Neural cell (in vitro differentiated cells): ENCODE data around the gene PARP8. TPM values are rescaled to one million over a fixed set of nuclear protein-coding genes. Genes with fewer than 3 reads are reported as not detected.

ENCODE experiments used
- H2AFZ ChIP-seq: fragments of 200-600, 300-800 bp; sonication (generic), shearing (Covaris generic); 2 replicates; pipeline ENCODE4 v1.6.0; 2014; ENCODE audit warnings: low read depth, mild to moderate bottlenecking, antibody characterized with exemption, low read length, moderate library complexity
- H3F3A ChIP-seq: fragments of 200-600 bp; shearing (Covaris generic); 2 replicates; pipeline ENCODE4 v1.6.1; 2016; ENCODE audit warnings: mild to moderate bottlenecking, moderate library complexity, mixed read lengths, antibody characterized with exemption, low read length; ENCODE audit not compliant: insufficient read depth, poor library complexity, severe bottlenecking
- H3K27ac ChIP-seq: fragments of 200-600, 300-800 bp; sonication (generic), shearing (Covaris generic); 2 replicates; pipeline ENCODE4 v1.5.1; 2014; ENCODE audit warnings: mild to moderate bottlenecking, low read length, moderate library complexity
- H3K27me3 ChIP-seq: fragments of 300-800, 200-600 bp; sonication (generic), shearing (Covaris generic); 2 replicates; pipeline ENCODE4 v1.6.0; 2014; ENCODE audit warnings: mild to moderate bottlenecking, low read depth, low read length, moderate library complexity; ENCODE audit not compliant: insufficient read depth
- H3K36me3 ChIP-seq: fragments of 300-800, 200-600 bp; sonication (generic), shearing (Covaris generic); 2 replicates; pipeline ENCODE4 v1.5.1; 2014; ENCODE audit warnings: mild to moderate bottlenecking, antibody characterized with exemption, low read length, moderate library complexity; ENCODE audit not compliant: insufficient read depth
- H3K4me2 ChIP-seq: fragments of 300-800, 200-600 bp; sonication (generic), shearing (Covaris generic); 2 replicates; pipeline ENCODE4 v1.6.0; 2014; ENCODE audit warnings: mild to moderate bottlenecking, low read length
- H3K4me3 ChIP-seq: fragments of 300-800, 200-600 bp; sonication (generic), shearing (Covaris generic); 2 replicates; pipeline ENCODE4 v1.5.1; 2014; ENCODE audit warnings: mild to moderate bottlenecking, low read length, moderate library complexity
- H3K79me2 ChIP-seq: fragments of 200-600 bp; shearing (Covaris generic); replicated peaks from 2 replicates; pipeline ENCODE4 v1.6.0; 2014; ENCODE audit warnings: mild to moderate bottlenecking, low read length, moderate library complexity; ENCODE audit not compliant: insufficient read depth
- H3K9ac ChIP-seq: fragments of 300-800, 200-600 bp; sonication (generic), shearing (Covaris generic); 2 replicates; pipeline ENCODE4 v1.6.1; 2016; ENCODE audit warnings: mild to moderate bottlenecking, low read length, mixed read lengths
- H3K9me2 ChIP-seq: fragments of 200-600 bp; shearing (Covaris generic); 2 replicates; pipeline ENCODE4 v1.6.1; 2016; ENCODE audit warnings: mild to moderate bottlenecking, low read length, mixed read lengths; ENCODE audit not compliant: insufficient read depth
- H3K9me3 ChIP-seq: fragments of 200-600, 300-800 bp; sonication (generic), shearing (Covaris generic); 2 replicates; pipeline ENCODE4 v1.6.1; 2016; ENCODE audit warnings: mild to moderate bottlenecking, mixed run types, low read length, moderate library complexity, mixed read lengths
- H4K20me1 ChIP-seq: fragments of 200-600 bp; shearing (Covaris generic); 2 replicates; pipeline ENCODE4 v1.6.1; 2016; ENCODE audit warnings: mild to moderate bottlenecking, mixed run types; ENCODE audit not compliant: insufficient read depth
- EP300 ChIP-seq: fragments of 450-650 bp; conservative IDR thresholded peaks from 2 replicates; pipeline ENCODE4 v1.6.1; 2014; ENCODE audit warnings: antibody characterized with exemption, mild to moderate bottlenecking, moderate library complexity; ENCODE audit not compliant: poor library complexity, severe bottlenecking
- EZH2 ChIP-seq: fragments of 200-600, 300-800 bp; shearing (Covaris generic), sonication (generic); IDR thresholded peaks from 2 replicates; pipeline ENCODE4 v1.6.1; 2014; ENCODE audit warnings: antibody characterized with exemption, low read length, borderline replicate concordance, mild to moderate bottlenecking; ENCODE audit not compliant: insufficient read depth, poor library complexity, severe bottlenecking
- MXI1 ChIP-seq: fragments of 450-650 bp; conservative IDR thresholded peaks from 2 replicates; pipeline ENCODE4 v1.6.1; 2014; ENCODE audit warnings: antibody characterized with exemption, mild to moderate bottlenecking; ENCODE audit not compliant: poor library complexity, severe bottlenecking
- POLR2AphosphoS5 ChIP-seq: IDR thresholded peaks from 2 replicates; pipeline ENCODE4 v1.6.1; 2012
- RAD21 ChIP-seq: fragments of 450-650 bp; conservative IDR thresholded peaks from 2 replicates; pipeline ENCODE4 v1.6.1; 2014; ENCODE audit warnings: antibody characterized with exemption, mild to moderate bottlenecking, moderate library complexity
- SMC3 ChIP-seq: fragments of 450-650 bp; conservative IDR thresholded peaks from 2 replicates; pipeline ENCODE4 v1.6.1; 2014; ENCODE audit warnings: antibody characterized with exemption, mild to moderate bottlenecking, moderate library complexity; ENCODE audit not compliant: poor library complexity
- TAF1 ChIP-seq: IDR thresholded peaks from 2 replicates; pipeline ENCODE4 v1.6.1; 2012; ENCODE audit warnings: low read depth
- polyA plus RNA-seq: library from polyadenylated mRNA; depleted of rRNA; stranded (reverse); fragments of >200 nt; gene quantifications from 2 replicates; pipeline ENCODE4 v1.2.3, GENCODE V29; 2014
- TF ChIP-seq, protein P1 (sequence below): IDR thresholded peaks from 2 replicates; pipeline ENCODE4 v1.6.1; 2012; ENCODE audit warnings: borderline replicate concordance
- TF ChIP-seq, protein P2 (sequence below): fragments of 450-650 bp; IDR thresholded peaks from 2 replicates; pipeline ENCODE4 v1.5.1; 2014; ENCODE audit warnings: antibody characterized with exemption, mild to moderate bottlenecking, moderate library complexity; ENCODE audit not compliant: poor library complexity, severe bottlenecking

The PARP8 gene
- polyA plus RNA-seq, 1 donor from 2014 or later = 29.9 TPM

- H3K27me3 ChIP-seq = no peaks in the 10 kb centered on the region
- H4K20me1 ChIP-seq = no peaks in the 10 kb centered on the region
- H3K9me2 ChIP-seq = no peaks in the 10 kb centered on the region
- no peak overlapping the region for H3K27ac ChIP-seq
- no peak overlapping the region for H3K4me3 ChIP-seq
- H2AFZ ChIP-seq = no peak overlapping the region
- no peaks in the 10 kb centered on the region for H3F3A ChIP-seq
- H3K79me2 ChIP-seq = no peaks in the 10 kb centered on the region
- H3K9ac ChIP-seq = no peak overlapping the region
- no peak overlapping the region for H3K4me2 ChIP-seq
- TF ChIP-seq MXI1 (no peak), SMC3 (no peak), EZH2 (no peak), RAD21 (no peak), TAF1 (no peak), POLR2AphosphoS5 (no peak), EP300 (no peak)
- TF ChIP-seq, protein P1, sequence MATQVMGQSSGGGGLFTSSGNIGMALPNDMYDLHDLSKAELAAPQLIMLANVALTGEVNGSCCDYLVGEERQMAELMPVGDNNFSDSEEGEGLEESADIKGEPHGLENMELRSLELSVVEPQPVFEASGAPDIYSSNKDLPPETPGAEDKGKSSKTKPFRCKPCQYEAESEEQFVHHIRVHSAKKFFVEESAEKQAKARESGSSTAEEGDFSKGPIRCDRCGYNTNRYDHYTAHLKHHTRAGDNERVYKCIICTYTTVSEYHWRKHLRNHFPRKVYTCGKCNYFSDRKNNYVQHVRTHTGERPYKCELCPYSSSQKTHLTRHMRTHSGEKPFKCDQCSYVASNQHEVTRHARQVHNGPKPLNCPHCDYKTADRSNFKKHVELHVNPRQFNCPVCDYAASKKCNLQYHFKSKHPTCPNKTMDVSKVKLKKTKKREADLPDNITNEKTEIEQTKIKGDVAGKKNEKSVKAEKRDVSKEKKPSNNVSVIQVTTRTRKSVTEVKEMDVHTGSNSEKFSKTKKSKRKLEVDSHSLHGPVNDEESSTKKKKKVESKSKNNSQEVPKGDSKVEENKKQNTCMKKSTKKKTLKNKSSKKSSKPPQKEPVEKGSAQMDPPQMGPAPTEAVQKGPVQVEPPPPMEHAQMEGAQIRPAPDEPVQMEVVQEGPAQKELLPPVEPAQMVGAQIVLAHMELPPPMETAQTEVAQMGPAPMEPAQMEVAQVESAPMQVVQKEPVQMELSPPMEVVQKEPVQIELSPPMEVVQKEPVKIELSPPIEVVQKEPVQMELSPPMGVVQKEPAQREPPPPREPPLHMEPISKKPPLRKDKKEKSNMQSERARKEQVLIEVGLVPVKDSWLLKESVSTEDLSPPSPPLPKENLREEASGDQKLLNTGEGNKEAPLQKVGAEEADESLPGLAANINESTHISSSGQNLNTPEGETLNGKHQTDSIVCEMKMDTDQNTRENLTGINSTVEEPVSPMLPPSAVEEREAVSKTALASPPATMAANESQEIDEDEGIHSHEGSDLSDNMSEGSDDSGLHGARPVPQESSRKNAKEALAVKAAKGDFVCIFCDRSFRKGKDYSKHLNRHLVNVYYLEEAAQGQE = no peak
- TF ChIP-seq, protein P2, sequence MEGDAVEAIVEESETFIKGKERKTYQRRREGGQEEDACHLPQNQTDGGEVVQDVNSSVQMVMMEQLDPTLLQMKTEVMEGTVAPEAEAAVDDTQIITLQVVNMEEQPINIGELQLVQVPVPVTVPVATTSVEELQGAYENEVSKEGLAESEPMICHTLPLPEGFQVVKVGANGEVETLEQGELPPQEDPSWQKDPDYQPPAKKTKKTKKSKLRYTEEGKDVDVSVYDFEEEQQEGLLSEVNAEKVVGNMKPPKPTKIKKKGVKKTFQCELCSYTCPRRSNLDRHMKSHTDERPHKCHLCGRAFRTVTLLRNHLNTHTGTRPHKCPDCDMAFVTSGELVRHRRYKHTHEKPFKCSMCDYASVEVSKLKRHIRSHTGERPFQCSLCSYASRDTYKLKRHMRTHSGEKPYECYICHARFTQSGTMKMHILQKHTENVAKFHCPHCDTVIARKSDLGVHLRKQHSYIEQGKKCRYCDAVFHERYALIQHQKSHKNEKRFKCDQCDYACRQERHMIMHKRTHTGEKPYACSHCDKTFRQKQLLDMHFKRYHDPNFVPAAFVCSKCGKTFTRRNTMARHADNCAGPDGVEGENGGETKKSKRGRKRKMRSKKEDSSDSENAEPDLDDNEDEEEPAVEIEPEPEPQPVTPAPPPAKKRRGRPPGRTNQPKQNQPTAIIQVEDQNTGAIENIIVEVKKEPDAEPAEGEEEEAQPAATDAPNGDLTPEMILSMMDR = no peak
- no peaks in the 10 kb centered on the region for H3K9me3 ChIP-seq
- no peaks in the 10 kb centered on the region for H3K36me3 ChIP-seq
These were observed 200.7 kb downstream of the PARP8 start for GRCh38 chr5:50867140-50867539.

GRCh38 chr5:50873595-50874277, 207.3 kb downstream of the PARP8 start:
- H4K20me1 ChIP-seq = no peaks in the 10 kb centered on the region

More at GRCh38 chr5:50873595-50874277, 207.3 kb downstream of the PARP8 start:
- H3K4me2 ChIP-seq = no peak overlapping the region
- no peaks in the 10 kb centered on the region for H3K36me3 ChIP-seq
- H3K9me3 ChIP-seq = peaks cover 4% of the 10 kb centered on the region
- no peaks in the 10 kb centered on the region for H3K79me2 ChIP-seq
- no peaks in the 10 kb centered on the region for H3K9me2 ChIP-seq
- H3K9ac ChIP-seq = no peak overlapping the region
- H3F3A ChIP-seq = no peaks in the 10 kb centered on the region
- H3K27ac ChIP-seq = no peak overlapping the region
- no peaks in the 10 kb centered on the region for H3K27me3 ChIP-seq
- TF ChIP-seq, protein P1 = no peak
- TF ChIP-seq SMC3 = no peak
- TF ChIP-seq TAF1 = no peak
- no peak for TF ChIP-seq MXI1
- no peak for TF ChIP-seq POLR2AphosphoS5
- TF ChIP-seq, protein P2 = no peak
- TF ChIP-seq EZH2 = no peak
- no peak for TF ChIP-seq EP300
- TF ChIP-seq RAD21 = no peak
- no peak overlapping the region for H3K4me3 ChIP-seq
- H2AFZ ChIP-seq = no peak overlapping the region
